Omental fat pad (tissue), 4 donors: Measurements from ENCODE around the gene RALGDS. TPM values are rescaled to one million over a fixed set of nuclear protein-coding genes. Genes with fewer than 3 reads are reported as not detected.
A peak's percentile ranks its signal among the peaks of the same experiment; 100 is the strongest.

ENCODE experiments used
- ATAC-seq: fragments of 150-250 bp; one replicate; pipeline ENCODE4 v1.9.1; 2016; ENCODE audit warnings: mild to moderate bottlenecking, moderate library complexity; ENCODE audit not compliant: low FRiP score
- DNase-seq: peaks from one replicate; pipeline ENCODE4 v3.0.0-alpha.2; 2019; ENCODE audit warnings: low spot score
- total RNA-seq, 4 donors: library from RNA; depleted of rRNA; stranded (reverse); fragments of >200 nt; gene quantifications; one replicate each; pipeline ENCODE4 v1.1.0, GENCODE V29; 2016
- TF ChIP-seq, protein P1 (sequence below), 3 donors: fragments of 450-650 bp; IDR thresholded peaks; one replicate each; pipeline ENCODE4 v1.5.1; 2016 to 2017; ENCODE audit warnings: antibody characterized with exemption in 3 of 3, mild to moderate bottlenecking in 3 of 3, moderate library complexity in 2 of 3

The RALGDS gene
- total RNA-seq, 4 donors from 2014 or later: 33.9 to 177 (median 68.9) TPM

DNA sequence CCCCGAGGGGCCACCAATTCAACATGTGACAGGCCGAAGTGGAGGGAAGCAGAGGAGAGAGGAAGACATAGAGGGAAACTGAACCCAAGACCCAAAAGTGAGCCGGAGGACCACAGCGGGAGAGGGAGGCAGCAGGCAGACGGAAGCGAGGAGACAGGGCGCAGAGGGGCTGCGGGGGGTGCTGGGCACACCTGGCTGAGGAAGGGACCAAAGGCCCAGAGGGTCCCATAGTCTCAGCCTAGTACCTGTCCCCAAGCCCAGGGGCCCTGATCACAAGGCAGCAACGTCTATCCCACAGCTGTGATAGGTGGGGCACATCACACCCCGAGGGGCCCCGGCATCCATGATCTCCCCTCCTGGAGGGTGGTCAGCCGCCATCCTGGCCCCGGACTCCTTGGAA is 7.1 kb upstream of the RALGDS start:
- TF ChIP-seq, protein P1, sequence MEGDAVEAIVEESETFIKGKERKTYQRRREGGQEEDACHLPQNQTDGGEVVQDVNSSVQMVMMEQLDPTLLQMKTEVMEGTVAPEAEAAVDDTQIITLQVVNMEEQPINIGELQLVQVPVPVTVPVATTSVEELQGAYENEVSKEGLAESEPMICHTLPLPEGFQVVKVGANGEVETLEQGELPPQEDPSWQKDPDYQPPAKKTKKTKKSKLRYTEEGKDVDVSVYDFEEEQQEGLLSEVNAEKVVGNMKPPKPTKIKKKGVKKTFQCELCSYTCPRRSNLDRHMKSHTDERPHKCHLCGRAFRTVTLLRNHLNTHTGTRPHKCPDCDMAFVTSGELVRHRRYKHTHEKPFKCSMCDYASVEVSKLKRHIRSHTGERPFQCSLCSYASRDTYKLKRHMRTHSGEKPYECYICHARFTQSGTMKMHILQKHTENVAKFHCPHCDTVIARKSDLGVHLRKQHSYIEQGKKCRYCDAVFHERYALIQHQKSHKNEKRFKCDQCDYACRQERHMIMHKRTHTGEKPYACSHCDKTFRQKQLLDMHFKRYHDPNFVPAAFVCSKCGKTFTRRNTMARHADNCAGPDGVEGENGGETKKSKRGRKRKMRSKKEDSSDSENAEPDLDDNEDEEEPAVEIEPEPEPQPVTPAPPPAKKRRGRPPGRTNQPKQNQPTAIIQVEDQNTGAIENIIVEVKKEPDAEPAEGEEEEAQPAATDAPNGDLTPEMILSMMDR (IDR thresholded peaks at IDR 0.05): no peak
- no peak for ATAC-seq
- no peak for DNase-seq

- DNase-seq (no peak), ATAC-seq (peak; percentile 15)
- TF ChIP-seq, protein P1 (IDR thresholded peaks at IDR 0.05): no peak
Observed at GRCh38 chr9:133127340-133127981, 6.4 kb upstream of the RALGDS start.

DNA sequence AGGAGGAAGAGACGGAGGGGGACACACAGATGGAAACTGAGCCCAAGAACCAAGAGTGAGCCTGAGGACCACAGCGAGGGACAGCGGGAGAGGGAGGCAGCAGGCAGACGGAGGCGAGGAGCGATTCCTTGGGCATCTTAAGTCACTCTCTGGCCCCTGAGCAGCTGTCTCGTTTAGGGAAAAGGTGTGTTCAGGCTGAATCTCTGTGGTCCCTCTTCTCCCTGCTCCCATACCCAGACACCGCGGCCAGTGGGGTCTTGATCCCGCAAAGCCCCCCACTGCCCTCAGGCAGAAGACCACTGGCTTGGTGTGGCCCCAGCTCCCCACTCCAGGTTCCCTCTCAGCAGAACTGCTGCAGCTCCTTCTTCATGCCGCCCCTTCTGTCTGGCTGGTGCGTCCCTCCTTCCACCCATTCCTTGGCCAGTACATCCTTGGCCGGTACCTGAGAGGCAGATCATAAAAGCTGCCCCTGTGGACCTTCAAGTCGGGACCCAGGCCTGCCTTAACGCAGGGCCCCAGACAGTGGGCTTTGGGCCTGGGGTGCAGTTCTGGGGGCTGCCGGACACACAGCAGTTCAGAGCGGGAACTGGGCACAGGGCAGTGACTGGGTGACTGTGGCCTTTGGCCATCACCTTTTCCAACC is 5.8 kb upstream of the RALGDS start:
- ATAC-seq (no peak), DNase-seq (no peak)
- TF ChIP-seq, protein P1 (IDR thresholded peaks at IDR 0.05): no peak

DNA sequence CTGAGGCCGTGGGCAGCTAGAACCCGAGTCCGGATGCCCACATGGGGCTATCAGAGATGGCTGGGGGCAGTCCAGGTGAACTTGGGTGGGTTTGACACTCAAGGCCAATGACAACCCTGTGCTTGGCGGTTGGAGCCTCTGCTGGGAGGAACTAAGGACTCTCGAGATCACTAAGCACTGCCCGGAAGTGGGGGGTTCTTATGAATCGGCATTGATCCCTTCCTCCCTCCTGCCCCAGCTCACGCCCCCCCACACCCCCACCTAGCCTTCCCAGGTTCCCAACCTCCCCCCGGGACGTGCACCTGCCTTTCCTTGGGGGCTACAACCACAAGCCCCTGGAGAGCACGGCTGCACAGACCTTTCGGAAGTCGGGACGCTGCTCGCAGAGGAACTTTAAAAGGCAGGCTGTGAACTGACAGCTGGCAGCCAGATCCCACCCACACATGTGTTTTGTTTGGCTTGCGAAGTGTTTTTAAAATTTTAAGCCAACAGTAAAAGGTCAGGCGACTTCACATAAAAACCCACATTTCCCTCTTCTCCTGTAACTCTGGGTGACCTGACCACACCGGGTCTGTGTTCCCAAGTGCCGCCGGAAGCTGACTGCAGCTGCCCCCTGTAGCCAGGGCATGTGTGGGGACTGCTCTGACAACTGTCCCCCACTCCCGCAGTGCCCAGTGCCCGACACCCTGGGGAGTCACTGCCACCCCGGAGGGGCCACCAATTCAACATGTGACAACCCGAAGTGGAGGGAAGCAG is 5.1 kb upstream of the RALGDS start:
- TF ChIP-seq, protein P1 (IDR thresholded peaks at IDR 0.05): no peak
- ATAC-seq (no peak), DNase-seq (no peak)

GRCh38 chr9:133124907-133125275 is 3.9 kb upstream of the RALGDS start:
- TF ChIP-seq, protein P1 (IDR thresholded peaks at IDR 0.05): no peak
- no peak for DNase-seq
- no peak for ATAC-seq

GRCh38 chr9:133124123-133124906 is 3.3 kb upstream of the RALGDS start:
- TF ChIP-seq, protein P1 (IDR thresholded peaks at IDR 0.05): no peak
- DNase-seq: no peak
- no peak for ATAC-seq
